ENCODE data around the gene CMIP.
"Not testable (repeated sequence)": the region's sequence is repeated elsewhere in the genome, so short reads cannot be mapped to it uniquely, and the experiment has no call there.

The CMIP gene

DNA sequence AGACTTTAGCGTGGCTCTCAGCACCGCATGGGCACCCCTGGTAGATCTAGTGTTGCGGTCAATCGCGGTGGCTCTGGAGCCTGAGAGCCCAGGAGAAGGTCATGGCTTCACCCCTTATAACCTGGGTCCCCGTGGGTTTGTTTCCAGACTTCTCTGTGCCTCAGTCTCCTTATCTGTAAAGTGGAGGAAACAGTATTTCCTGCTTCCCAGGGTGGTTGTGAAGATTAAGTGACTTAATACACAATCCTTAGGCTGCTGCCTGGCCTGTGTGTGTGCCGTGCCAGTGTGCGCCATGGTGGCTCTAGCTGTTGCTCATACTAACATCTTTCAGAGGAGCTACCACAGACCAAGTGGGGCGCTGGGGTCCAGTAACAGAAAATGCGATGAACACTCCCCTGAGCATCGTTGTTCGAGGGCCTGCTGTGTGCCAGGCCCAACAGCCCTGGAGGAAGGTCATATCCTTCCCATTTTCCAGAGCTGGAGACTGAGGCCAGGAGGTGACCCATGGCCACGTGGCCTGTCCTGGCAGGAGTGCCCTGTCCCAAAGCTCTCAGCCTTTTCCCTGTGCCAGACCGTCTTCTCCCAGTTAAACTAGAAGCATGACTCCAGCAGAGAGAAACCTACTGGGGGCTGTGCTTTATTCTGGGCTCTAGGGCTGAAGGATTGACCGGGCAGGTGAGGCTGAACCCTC, 70.1 kb downstream of the CMIP start:
- no peak for DNase-seq (ENCODE audit: low read depth in 2 of 2, low spot score in 1 of 2)

DNA sequence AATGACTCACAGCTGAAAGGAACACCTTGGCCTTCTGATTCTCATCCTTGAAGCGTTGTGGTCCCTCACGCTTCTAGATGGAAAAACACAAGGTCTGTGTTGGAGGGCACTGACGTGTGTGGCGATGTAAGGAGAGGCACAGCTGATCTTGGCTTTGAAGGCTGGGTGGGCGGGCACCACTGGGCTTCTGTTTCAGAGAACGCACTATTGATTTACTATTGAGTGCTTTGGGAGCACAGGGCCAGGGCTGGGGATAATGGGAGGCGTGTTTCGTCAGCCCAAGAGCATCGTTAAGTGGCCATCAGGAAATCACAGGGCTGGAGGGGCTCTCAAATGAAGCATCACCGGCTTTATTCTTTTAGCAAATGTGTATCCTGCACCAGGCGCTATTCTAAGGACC, 70.7 kb downstream of the CMIP start:
- DNase-seq (ENCODE audit: low read depth in 2 of 2, low spot score in 1 of 2): no peak

DNA sequence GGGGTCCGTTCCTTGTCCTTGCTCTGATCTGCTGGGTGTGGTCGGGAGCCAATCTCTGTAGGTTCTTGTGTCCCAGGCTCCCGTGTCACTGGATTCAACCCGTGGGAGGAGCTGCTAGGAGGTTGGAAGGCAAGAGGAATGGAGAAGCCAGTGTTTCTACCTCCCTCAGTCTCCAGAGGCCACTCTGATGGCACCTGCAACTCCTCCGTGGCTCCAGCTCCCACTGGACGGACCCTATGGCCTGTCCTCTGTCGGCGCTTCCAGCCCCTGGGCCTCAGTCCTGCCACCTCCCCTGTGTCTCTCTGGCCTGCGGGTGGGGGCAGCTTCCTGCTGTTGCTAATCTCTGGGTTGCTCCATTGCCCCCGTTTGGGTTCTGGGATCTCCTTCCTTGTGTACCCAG, 71.1 kb downstream of the CMIP start:
- DNase-seq (ENCODE audit: low read depth in 2 of 2, low spot score in 1 of 2): no peak

DNA sequence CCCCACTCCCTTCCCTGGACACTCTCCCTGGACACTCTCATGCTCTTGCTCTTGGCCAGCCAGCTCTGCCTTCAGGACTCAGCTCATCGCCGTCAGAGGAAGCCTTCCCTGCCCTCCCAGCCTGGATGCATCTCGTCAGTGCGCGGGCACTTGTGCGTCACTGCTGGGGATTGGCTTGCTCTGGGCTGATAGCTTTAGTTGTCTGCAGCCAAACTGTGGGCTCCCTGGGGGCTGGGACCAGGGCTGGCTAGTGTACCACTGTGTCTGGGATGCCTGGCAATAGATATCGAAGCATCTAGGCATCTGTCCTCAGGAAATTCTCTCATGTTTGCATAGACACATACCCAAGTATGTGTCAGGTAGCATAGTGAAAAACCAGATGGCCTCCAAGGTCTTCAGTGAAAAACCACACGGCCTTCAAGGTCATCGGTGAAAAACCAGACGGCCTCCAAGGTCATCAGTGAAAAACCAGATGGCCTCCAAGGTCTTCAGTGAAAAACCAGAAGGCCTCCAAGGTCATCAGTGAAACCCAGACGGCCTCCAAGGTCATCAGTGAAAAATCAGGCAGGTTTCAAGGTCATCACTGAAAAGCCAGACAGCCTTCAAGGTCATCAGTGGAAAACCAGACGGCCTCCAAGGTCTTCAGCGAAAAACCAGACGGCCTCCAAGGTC, 72.0 kb downstream of the CMIP start:
- DNase-seq (ENCODE audit: low read depth in 2 of 2, low spot score in 1 of 2): no peak

DNA sequence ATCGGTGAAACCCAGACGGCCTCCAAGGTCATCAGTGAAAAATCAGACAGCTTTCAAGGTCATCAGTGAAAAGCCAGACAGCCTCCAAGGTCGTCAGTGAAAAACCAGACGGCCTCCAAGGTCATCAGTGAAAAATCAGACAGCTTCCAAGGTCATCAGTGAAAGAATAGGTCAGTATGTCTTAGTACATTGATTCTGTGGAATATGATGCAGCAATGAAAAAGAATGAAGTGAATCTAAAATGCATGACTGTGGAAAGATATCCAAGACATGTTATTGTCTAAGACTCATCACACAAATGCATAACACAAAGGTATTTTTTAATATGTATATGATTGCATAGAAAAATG, 72.5 kb downstream of the CMIP start:
- no peak for DNase-seq (ENCODE audit: low read depth in 2 of 2, low spot score in 1 of 2)

DNA sequence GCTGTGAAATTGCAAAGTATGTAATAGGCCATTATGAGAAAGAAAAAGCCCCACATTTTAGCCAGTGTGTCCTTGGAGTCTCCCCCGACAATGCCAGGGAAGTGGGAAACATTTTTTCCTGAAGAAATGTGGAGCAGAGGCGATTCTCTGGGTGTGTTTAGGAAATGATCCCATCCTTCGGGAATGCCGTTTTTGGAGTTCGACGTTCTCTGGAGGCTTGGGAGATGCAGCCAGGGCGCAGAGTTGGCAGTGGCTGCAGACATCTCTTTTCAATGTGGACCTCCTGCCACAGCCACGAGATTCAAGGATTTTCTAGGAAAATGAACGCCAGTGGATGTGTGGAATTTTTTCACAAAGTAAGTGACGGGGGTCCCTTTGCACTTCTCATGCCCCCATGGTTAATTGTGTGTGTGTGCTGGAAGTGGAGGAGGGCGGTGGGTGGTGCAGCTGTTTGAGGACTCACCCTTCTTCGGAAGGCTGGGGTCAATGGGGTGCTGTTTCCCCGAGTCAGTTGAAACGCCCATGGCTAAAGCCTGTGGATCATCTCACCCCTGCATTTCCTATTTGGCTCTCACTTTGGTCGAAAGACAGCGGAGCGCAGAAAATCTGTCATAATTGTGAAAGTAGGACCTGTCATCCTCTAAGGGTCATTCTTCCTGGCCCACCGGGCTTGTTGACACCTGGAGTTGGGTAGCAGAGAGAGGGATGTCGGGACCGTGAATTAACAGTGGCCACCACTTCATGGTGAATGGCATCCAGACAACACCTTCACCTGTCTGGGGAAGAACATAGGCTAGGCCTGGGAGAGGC, 73.2 kb downstream of the CMIP start:
- no peak for DNase-seq (ENCODE audit: low read depth in 2 of 2, low spot score in 1 of 2)

DNA sequence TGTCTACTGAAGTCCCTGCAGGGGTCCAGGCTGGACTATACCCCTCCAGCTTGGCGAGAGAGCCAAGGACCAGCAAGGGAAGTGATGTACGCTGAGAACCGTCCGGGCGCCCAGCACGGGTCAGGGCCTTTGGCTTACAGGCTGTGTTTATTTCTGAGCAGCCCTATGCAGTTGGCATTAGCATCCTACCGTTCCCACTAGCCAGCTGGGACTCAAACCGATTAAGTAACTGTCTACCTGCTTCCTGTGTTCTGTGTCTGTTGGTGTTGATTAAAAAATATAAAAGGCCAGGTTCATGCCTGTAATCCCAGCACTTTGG, 73.8 kb downstream of the CMIP start:
- no peak for DNase-seq (ENCODE audit: low read depth in 2 of 2, low spot score in 1 of 2)

DNA sequence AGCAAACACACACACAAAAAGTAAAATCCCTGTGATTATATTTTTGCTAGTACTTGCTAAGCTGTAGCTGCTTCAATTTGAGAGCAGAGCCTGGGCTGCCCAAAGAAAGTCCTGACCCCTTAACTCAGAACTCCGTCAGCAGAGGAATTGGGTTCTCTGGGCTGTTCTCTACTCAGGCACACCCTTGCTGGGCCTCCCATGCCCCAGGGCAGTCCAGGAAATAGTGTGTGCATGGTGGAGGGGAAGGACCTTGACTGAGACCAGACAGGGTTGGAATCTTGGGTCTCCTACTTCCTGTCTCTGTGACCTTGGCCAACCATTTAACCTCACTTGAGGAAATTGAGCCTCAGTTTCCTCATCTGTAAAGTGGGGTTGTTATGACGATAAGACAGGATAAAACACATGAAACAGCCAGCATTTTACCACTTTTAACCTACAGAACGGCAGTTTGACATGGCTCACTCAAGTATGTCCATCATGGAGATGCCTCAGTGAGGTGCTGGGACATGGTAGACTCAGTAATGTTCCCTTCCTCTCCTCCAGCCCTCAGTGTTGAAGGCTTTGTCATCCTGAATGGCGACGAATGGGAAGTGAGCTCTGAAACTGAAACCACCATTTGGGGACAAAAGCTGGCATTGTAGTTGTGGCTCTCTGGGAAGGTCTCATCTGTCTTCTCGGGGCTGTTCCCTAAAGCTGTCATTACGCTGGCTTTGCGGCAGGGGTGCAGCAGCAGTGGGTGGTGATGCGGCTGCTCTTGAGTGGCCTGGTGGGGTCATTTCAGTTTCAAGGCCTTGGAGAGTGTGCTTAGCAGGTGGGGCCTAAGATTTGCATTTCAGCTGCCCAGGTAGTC, 74.9 kb downstream of the CMIP start:
- no peak for DNase-seq (ENCODE audit: low read depth in 2 of 2, low spot score in 1 of 2)

DNA sequence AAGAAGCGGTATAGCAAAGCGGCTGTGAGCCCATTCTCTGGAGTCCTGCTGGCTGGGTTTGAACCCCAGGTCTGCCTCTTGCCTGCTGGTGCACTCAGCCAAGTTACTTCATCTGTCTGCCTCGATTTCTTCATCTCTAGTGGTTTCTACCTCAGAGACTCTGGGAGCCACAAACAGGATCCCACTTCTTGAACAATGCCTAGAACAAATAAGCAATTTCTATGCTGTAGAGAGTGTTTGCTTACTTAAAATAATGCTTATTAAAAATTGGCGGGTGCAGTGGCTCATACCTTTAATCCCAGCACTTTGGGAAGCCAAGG, 75.5 kb downstream of the CMIP start:
- no peak for DNase-seq (ENCODE audit: low read depth in 2 of 2, low spot score in 1 of 2)

DNA sequence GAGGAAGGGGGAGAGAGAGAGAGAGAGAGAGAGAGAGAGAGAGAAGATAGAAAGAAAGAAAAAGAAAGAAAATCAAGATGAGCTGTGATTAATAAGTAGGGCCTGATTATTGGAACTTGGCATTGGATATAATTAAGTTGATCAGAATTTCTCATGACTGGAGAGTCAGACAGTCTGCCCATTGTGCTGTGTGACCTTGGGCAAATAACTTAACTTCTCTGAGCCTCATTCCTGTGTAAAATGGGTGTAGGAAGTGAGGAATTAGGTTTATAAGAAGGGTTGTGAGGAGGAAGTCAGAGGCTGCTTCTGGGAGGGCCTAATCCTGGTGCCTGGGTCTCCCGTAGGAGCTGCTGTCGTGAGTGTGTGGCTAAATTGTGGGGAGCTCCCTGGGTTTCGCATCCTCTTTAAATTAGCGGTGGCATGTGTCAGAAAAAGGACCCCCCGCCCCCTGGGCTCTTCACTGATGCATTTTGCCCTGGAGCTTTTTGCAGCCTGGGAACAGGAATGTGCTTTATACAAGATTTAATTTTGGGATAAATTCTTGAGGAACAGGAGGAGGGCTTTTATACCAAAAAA, 76.0 kb downstream of the CMIP start:
- no peak for DNase-seq (ENCODE audit: low read depth in 2 of 2, low spot score in 1 of 2)

DNA sequence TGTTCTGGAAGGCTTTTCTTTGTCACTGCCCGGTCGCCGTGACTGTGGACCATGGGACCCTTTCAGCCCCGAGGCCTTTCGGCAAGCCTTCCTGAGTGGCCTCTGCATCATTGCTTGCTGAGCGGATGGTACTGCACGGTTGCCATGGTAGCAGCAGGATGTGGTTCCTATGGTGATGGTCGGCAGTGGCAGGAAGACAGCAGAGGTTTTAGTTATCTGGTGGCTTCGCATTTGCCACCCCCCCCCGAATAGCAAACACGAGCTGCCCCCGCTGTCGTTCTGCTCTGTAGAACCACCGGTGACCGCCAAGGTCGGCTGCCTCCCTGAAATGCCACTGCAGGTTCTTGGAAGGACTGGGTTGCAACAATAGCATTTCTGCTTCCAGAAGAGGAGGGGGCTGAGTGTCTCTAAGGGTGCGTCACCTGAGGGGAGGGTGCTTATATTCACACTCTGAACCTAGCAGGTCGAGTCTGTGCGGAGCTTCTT, 76.6 kb downstream of the CMIP start:
- peak; percentile 49 to 67 for DNase-seq (ENCODE audit: low read depth in 2 of 2, low spot score in 1 of 2)

DNA sequence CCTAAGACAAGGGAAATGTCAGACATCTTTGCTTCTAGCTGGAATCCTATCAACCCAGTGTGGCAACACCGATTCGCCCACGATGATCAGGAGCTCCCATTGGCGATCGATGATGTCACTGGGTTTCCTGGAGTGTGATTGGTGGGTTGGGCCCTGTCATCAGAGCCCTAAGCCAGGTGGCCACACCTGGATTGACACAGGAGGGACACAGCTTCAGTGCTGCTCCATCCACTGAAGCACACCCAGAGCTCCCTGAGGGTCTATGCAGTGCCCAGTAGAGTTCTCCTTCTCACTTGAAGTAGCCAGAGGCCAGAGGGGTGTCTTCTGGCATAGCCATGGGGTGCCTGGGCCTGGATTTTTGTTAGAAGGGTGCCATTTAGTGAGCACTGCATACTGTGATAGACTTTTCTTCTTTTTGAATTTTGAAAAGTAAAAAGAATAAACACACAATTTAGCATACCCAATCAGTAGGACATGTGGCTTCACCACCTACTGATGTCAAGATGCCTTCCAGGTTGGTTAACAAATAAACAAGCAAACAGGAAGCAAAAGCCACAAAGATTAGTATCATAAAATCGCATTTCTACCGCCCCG, 77.6 kb downstream of the CMIP start:
- DNase-seq (ENCODE audit: low read depth in 2 of 2, low spot score in 1 of 2): no peak

DNA sequence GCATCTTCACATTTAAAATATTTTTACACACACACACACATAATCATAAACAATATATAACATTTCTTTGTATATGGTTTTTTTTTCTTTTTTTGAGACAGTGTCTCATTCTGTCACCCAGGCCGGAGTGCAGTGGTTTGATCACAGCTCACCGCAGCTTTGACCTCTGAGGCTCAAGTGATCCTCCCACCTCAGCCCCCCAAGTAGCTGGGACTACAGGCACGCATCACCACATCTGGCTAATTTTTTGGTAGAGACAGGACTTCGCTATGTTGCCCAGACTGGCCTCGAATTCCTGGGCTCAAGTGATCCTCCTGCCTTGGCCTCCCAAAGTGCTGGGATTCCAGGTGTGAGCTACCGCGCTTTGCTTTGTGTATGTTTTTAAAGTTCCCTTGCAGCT, 78.2 kb downstream of the CMIP start:
- DNase-seq (ENCODE audit: low read depth in 2 of 2, low spot score in 1 of 2): not testable (repeated sequence)

DNA sequence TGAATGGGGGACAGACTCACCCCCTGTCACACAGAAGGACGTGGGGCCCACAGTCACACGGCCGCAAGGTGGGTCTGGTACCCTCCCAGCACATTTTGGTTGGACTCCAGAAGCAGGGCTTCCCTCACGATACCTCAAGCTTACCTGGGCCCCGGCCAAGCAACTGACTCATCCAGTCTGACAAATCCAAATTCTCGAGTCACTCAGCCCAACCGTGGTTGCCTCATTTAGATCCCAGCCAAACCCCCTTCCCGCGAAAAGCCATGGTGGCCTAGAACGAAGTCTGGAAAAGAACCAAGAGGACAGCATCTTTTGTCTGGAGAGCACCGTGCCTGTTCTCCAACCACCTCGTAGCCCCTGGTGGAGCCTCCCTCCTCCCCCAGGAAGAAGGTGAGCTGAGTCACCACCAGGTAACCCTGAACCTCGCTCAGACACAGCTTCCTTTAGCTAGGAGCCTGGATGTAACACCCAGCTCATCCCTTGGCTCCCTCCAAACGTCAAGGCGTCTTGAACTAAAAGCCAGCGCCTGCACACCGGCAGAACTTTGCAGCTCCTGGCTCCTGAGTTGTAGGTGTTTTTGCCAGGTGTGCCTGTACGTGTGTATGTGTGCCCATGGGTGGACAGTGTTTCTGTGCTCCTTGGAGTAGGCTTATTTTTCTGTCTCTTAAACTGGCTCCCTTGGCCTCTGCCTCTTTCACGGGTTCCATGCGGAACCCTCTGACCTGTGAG, 78.9 kb downstream of the CMIP start:
- DNase-seq (ENCODE audit: low read depth in 2 of 2, low spot score in 1 of 2): no peak

DNA sequence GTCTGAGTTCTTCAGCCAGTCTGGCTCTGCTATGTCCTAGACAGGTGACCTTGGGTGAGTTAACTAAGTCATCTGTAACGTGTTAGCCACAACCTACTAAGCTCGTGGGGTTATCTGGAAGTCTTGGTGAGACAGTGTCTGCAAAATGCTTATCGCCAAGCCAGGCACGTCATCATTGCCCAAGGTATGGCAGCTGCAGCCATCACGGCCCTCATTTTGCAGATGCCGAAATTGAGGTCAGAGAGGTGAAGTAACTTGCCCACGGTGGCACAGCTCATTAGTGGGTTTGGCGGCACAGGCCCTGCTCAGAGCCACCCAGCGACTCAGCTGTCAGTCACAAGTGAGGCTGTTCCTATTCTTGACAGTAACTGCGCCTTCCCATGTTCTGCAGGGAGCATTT, 79.8 kb downstream of the CMIP start:
- DNase-seq (ENCODE audit: low read depth in 2 of 2, low spot score in 1 of 2): peak in 1 of 2 donors; percentile 58

DNA sequence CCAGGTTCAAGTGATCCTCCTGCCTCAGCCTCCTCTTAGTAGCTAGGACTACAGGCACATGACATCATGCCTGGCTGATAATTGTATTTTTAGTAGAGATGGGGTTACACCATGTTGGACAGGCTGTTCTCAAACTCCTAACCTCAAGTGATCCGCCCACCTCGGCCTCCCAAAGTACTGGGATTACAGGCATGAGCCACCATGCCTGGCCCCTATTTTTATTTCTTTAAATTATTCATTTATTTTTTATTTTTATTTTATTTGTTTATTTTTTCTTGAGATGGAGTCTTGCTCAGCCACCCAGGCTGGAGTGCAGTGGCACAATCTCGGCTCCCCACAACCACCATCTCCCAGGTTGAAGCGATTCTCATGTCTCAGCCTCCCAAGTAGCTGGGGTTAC, 80.3 kb downstream of the CMIP start:
- DNase-seq (ENCODE audit: low read depth in 2 of 2, low spot score in 1 of 2): not testable (repeated sequence)

DNA sequence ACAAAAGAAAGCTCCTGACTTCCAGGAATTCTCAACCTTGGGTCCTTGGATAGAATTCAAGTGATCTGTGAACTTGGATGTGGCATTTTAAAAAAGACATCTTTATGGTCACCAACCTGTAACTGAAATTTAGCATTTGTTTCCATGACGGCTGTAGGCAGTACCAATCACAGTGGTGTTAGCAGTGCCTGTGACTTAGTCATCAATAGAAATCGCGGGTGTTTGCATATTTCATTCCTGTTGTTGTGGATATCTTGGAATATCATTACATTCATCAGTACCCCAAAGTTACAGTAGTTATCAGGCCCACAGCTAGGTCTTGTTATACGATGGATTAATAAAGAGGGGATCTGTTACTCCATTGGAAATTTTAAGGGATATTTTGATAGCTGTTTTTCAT, 81.6 kb downstream of the CMIP start:
- no peak for DNase-seq (ENCODE audit: low read depth in 2 of 2, low spot score in 1 of 2)

DNA sequence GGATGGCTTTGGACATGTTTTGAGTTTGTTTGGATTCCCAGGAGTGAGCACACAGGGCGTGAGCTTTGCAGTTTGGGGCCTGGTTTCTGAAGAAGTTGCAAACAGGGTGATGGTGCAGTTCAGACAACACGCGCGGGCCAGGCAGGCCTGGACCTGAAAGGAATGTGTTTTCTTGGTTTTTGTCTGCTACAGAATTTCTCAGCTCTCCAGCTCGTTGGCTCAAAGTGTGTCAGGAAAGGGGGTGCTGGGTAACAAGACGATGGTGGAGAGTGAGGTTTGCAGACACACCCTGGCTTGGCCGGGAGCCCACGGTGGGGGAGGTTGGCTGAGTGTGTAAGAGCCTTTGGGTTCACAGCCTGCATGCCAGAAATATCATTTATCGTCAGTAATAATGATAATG, 82.3 kb downstream of the CMIP start:
- no peak for DNase-seq (ENCODE audit: low read depth in 2 of 2, low spot score in 1 of 2)

DNA sequence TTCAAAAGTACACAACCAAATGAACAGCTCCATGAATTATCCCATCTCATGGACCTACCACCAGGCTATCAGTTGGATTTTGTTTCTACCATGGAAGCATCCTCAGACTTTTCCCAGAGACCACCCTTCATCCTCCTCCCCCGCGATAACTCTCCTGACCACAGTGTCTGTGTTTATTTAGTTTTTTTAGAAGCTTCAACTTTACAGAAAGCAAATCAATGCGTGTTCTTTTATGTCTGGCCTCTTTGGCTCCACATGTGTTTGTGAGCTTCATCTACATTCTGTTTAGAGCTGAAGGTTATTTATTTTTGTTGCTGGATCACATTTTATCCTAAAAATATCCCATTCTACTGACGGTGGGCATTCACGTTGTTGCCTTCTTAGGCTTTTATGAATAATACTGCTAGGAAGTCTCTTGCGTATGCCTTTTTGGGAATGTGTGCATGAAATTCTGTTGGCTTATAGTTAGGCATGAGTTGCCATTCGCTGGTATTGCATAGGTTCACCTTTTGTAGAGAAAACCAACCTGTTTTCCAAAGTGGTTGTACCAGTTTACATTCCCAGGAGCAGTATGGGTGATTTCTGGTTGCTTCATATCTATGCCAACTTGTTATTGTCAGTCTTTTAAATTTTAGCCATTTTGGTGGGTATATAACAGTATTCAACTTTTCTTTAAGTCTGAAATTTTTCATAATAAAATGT, 83.0 kb downstream of the CMIP start:
- no peak for DNase-seq (ENCODE audit: low read depth in 2 of 2, low spot score in 1 of 2)

DNA sequence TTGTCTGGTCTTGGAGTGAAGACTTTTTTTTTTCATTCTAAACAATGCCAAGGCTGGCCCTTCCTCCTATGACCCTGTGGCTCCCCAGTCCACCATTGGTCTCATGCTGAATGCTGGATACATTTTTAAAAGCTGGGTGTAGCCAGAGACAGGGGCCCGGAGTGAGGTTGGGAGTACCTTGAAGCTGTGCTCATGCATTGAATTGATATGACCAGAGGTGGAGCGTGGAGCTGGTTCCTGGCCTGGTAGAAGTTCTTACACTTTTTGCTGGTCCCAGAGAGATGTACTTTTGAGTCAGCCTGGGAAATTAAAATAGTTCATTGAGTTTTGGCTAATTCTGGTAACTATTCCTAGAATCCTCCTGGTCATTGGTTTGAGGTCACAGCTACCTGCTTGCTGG, 83.6 kb downstream of the CMIP start:
- no peak for DNase-seq (ENCODE audit: low read depth in 2 of 2, low spot score in 1 of 2)

Data from stimulated activated CD8-positive, alpha-beta memory T cell treated with anti-CD3 and anti-CD28 coated beads, Interleukin-4, amount 100 ng/mL, for 4 hours (primary cell).